Spleen (tissue), 7 donors: ENCODE measurements around the gene TEX30.

Experiments used
- POLR2A ChIP-seq, 3 donors: fragments of 450-650 bp; IDR thresholded peaks; one replicate each; pipeline ENCODE4 v1.5.1; 2017; ENCODE audit warnings: antibody characterized with exemption in 3 of 3, mild to moderate bottlenecking in 1 of 3
- POLR2AphosphoS5 ChIP-seq, 3 donors: sonication (generic); formaldehyde crosslinking; IDR thresholded peaks; one replicate each; pipeline ENCODE4 v1.5.1; 2017; ENCODE audit warnings: antibody characterized with exemption in 3 of 3
- TF ChIP-seq, protein P1 (sequence below), 11 experiments: fragments of 200-600 bp in 7 of 11; fragments of 450-650 bp in 4 of 11; sonication (generic) in 4 of 11; IDR thresholded peaks in 8 of 11; conservative IDR thresholded peaks in 3 of 11; 1 replicate in 7 of 11; 2 replicates in 4 of 11; pipeline versions ENCODE4 v1.4.0 to v1.8.0; 2016 to 2021; ENCODE audit warnings: antibody characterized with exemption in 11 of 11, inconsistent platforms in 4 of 11, mild to moderate bottlenecking in 1 of 11
- donor health status: DM: no; HTN: no; CAD: no; lungs with moderate emphysema.
- donor health status: DM: no; HTN: no; CAD: no.
- donor health status: DM: no; HTN: no; CAD: no.

- TF ChIP-seq, protein P1, sequence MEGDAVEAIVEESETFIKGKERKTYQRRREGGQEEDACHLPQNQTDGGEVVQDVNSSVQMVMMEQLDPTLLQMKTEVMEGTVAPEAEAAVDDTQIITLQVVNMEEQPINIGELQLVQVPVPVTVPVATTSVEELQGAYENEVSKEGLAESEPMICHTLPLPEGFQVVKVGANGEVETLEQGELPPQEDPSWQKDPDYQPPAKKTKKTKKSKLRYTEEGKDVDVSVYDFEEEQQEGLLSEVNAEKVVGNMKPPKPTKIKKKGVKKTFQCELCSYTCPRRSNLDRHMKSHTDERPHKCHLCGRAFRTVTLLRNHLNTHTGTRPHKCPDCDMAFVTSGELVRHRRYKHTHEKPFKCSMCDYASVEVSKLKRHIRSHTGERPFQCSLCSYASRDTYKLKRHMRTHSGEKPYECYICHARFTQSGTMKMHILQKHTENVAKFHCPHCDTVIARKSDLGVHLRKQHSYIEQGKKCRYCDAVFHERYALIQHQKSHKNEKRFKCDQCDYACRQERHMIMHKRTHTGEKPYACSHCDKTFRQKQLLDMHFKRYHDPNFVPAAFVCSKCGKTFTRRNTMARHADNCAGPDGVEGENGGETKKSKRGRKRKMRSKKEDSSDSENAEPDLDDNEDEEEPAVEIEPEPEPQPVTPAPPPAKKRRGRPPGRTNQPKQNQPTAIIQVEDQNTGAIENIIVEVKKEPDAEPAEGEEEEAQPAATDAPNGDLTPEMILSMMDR (IDR thresholded peaks at IDR 0.05 in 8 of 11, conservative IDR thresholded peaks at IDR 0.05 in 3 of 11) = no peak
- TF ChIP-seq POLR2AphosphoS5 (IDR thresholded peaks at IDR 0.05) (no peak), POLR2A (IDR thresholded peaks at IDR 0.05) (no peak)
These were observed 26.0 kb upstream of the TEX30 start for GRCh38 chr13:102799426-102800144.
